ENCODE data around the gene GALNT7. TPM values are rescaled to one million over a fixed set of nuclear protein-coding genes. Genes with fewer than 3 reads are reported as not detected.

GALNT7 gene
- total and polyA plus RNA-seq, 5 experiments from 2014 or later = 5.6 to 18.7 (median 8.6) TPM

DNA sequence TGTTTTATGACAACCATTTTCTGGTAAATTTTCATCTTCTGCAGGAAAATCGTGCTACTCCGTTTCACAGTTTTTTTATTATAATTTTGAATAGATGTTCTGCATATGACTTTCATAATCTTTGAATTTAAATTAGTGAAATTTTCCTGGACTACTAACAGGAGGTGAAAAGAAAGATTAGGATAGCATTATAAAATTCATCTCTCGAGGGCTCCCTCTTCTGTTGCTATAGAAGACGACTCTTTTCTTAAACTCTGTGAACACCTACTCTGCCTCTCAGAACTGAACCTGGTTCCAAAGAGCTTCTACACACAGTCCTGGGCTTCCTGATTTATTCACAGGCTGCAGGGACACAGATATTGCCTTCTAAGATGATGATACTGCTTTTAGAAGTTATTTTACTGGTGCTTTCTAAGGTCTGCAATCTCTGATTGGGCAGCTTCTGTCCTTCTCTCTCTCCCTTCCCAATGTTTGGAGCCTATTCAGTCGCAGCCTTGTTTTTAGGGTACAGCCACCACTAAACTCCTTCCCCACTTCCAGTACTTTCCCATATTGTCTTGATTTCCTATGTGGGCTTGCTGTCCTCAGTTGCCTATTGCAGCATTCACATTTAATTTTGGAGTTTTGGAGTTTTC is 192.1 kb downstream of the GALNT7 start:
- POLR2A ChIA-PET = interaction anchor here (1.3 kb wide), 1 partner anchor 27 kb away, joined by 4 read pairs; the partner anchor contains the start of gene HMGB2
- H3K36me3 Mint-ChIP-seq = no peaks in the 10 kb centered on the region
- peaks cover 0 to 2% (median 1%) of the 10 kb centered on the region in 5 donors for H3K27me3 Mint-ChIP-seq
- no peaks in the 10 kb centered on the region for H3K9me3 Mint-ChIP-seq
- H3K4me1 Mint-ChIP-seq = peaks cover 0 to 5% (median 0%) of the 10 kb centered on the region in 4 donors
- no peak overlapping the region for H3K4me3 Mint-ChIP-seq
- peak overlapping the region in 1 of 10 donors; percentile 53 for H3K27ac Mint-ChIP-seq
- DNase-seq (no peak), ATAC-seq (no peak)

DNA sequence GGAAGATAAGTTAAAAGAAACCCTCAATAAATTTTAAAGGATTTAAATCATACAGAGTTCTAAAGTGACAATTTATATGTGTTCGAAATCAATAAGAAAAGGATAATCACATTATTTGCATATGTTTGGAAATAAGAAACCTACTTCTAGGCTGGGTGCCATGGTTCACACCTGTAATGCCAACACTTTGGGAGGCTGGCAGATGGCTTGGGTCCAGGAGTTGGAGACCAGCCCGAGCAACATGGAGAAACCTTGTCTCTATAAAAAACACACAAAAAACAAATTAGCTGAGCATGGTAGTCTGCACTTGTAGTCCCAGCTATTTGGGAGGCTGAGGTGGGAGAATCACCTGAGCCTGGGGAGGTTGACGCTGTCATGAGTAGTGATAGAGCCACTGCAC is 194.1 kb downstream of the GALNT7 start:
- DNase-seq (no peak), ATAC-seq (no peak)
- Mint-ChIP-seq H3K4me3 (no peak overlapping the region), H3K27ac (no peak overlapping the region), H3K9me3 (no peaks in the 10 kb centered on the region), H3K4me1 (peaks cover 0 to 11% (median 0%) of the 10 kb centered on the region in 4 donors), H3K36me3 (no peaks in the 10 kb centered on the region), H3K27me3 (peaks cover 0 to 2% (median 1%) of the 10 kb centered on the region in 5 donors)
- POLR2A ChIA-PET = no interaction called here

DNA sequence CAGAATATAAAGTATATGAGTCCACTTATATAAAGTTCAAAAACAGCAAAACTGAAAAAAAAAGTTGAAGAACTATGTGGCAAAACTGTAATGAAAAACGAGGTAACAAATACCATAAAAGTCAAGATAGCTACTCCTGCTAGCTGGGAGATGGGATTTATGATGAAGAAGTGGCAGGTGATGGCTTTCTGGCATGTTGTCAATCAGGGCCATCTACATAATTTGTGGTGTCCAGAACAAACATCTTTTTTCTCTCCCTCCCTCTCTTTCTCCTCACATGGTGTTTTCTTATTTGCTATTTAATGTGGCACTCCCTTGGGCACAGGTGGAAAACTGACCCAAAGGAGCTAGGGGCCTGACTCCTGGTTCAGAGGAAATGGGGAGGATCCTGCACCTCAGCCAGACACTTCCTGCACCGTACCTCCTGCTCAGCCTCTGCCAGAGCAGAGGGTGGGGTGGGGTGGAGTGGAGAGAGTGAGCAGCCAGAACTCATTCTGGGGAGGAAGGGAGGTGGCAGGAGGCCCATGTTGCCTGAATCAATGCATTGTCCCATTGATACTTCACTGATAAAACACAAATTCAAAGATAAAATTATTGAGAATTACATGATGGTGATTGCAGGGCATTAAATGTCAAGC is 196.9 kb downstream of the GALNT7 start:
- no peaks in the 10 kb centered on the region for H3K36me3 Mint-ChIP-seq
- ATAC-seq (no peak), DNase-seq (no peak)
- H3K27me3 Mint-ChIP-seq = no peaks in the 10 kb centered on the region
- no peak overlapping the region for H3K4me3 Mint-ChIP-seq
- peaks cover 4 to 18% (median 6%) of the 10 kb centered on the region in 4 donors for H3K4me1 Mint-ChIP-seq
- peak overlapping the region in 1 of 10 donors; percentile 46 for H3K27ac Mint-ChIP-seq
- POLR2A ChIA-PET = no interaction called here
- H3K9me3 Mint-ChIP-seq = no peaks in the 10 kb centered on the region

DNA sequence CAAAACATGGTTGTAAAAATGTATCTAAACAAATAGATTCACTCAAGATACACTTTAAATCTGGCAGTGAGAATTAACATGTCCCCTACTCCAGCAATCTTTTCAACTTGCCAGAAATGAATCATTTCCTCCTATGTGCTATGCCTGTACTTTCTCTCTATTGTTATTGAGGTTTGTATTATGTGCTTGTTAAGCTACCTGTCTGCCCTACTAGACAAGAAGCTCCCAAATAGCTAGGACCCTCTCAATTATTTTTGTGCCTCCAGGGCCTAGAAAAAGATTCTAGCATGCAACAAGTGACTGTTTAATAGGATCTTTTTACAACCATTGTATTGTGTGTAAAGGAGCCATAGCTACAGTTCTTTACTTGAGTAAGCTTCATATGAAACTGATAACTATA is 198.7 kb downstream of the GALNT7 start:
- Mint-ChIP-seq H3K27ac (peak overlapping the region in 1 of 10 donors; percentile 33), H3K4me3 (no peak overlapping the region), H3K9me3 (no peaks in the 10 kb centered on the region), H3K27me3 (peaks cover 0 to 13% (median 5%) of the 10 kb centered on the region in 5 donors), H3K36me3 (no peaks in the 10 kb centered on the region), H3K4me1 (peaks cover 7 to 25% (median 17%) of the 10 kb centered on the region in 4 donors)
- DNase-seq (no peak), ATAC-seq (no peak)
- POLR2A ChIA-PET = interaction anchor here (6.5 kb wide), 1 partner anchor 34 kb away, joined by 271 read pairs; the partner anchor contains the start of gene HMGB2

DNA sequence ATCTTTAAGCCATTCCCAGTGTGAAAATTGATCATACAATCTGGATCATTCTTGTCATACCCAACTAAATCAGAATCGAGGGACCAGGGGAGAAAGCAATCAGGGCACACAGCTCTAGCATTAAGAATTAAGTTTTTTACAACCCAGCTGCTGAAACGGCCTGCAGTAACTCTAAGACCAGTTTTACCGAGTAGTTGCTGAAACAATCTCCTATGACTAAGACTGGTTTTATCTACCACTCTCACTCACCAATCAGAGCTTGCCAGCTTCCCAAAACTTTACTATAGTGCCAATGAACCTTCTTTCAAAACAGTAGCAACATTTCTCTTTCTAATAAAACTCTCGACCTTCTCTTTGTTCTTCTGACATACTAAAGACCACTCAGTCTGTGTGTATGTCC is 199.3 kb downstream of the GALNT7 start:
- DNase-seq = no peak
- Mint-ChIP-seq H3K4me3 (peak overlapping the region in 1 of 10 donors; percentile 7), H3K4me1 (peaks cover 7 to 26% (median 17%) of the 10 kb centered on the region in 4 donors), H3K27me3 (peaks cover 2 to 18% (median 7%) of the 10 kb centered on the region in 5 donors), H3K36me3 (no peaks in the 10 kb centered on the region), H3K9me3 (no peaks in the 10 kb centered on the region), H3K27ac (peak overlapping the region in 1 of 10 donors; percentile 19)
- POLR2A ChIA-PET = interaction anchor here (6.5 kb wide), 1 partner anchor 34 kb away, joined by 271 read pairs; the partner anchor contains the start of gene HMGB2
- no peak for ATAC-seq

DNA sequence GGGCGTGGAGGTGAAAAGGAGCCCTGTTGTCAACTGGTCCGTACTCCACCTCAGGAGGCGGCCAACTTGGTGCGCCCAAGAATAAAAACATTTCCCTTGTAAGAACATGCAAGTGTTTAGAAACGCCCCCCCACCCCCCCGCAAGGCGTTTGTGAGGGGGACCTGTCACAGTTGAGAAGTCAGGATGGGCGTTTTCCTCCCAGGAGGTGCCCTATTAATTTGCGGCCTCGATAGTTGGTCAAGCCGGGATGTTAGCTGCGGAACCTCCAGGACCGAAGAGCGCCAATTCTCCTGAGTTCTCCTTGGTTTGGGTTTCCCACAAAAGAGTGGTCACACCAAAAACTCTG is 201.5 kb downstream of the GALNT7 start:
- DNase-seq = peak in 5 of 10 donors; percentile 48 to 89 (median 64)
- Mint-ChIP-seq H3K36me3 (peaks cover 0 to 4% (median 0%) of the 10 kb centered on the region in 3 donors), H3K4me1 (peaks cover 8 to 31% (median 17%) of the 10 kb centered on the region in 4 donors), H3K27me3 (peaks cover 8 to 29% (median 12%) of the 10 kb centered on the region in 5 donors), H3K9me3 (no peaks in the 10 kb centered on the region), H3K27ac (peak overlapping the region; percentile 76 to 98 (median 96)), H3K4me3 (peak overlapping the region; percentile 83 to 100 (median 98))
- peak; percentile 45 to 49 for ATAC-seq
- POLR2A ChIA-PET = interaction anchor here (0.5 to 6.5 kb wide), 11 partner anchors 12 to 1152 kb away, joined by 3 to 271 read pairs (median 5); partner anchors contain the start of genes CEP44, FBXO8, GALNT7 and HMGB2

DNA sequence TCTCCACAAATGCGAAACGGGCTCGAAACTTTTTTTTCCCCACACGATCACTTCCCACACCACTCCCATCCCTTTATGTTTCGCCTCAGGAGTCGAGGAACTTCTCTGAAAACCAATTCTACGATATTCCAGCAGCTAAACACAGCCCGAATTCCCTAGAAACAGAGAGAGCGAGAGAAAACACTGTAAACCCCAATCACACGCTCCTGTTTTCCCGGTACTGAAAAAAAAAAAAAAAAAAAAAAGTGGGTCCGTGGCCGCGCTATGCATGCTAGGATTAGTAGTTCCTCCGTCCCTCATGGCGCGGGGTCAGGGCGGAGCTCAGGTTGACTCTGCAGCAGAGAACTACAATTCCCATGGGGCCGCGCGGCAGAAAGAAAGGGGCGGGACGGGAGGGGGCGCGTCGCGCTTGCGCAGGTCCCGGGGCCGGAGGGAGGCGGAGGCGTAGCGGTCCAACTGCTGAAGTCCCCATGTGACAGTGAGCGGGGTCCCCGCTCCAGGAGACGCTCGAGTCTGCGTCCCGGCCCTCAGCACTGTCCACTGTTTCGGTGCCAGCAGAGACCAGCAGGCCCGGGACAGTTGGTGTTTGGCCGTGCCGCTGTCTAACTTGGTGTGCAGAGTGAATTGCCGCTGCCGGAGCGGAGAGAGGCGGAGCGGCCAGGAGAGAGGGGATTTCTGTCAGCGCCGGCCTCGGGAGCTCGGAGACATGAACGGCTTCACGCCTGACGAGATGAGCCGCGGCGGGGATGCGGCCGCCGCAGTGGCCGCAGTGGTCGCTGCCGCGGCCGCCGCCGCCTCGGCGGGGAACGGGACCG is 202.1 kb downstream of the GALNT7 start, which contains the start of gene SAP30:
TSS of gene SAP30 (plus strand) at position 478 of the 815 bp plus-strand sequence. CDS start at position 707, 229 bp downstream.
- H3K36me3 Mint-ChIP-seq = peaks cover 0 to 4% (median 0%) of the 10 kb centered on the region in 3 donors
- ATAC-seq = peak; percentile 82 to 89
- DNase-seq = peak; percentile 91 to 99 (median 94)
- POLR2A ChIA-PET = interaction anchor here (0.5 to 6.5 kb wide), 13 partner anchors 11 to 1151 kb away, joined by 3 to 271 read pairs (median 5); partner anchors contain the start of genes CEP44, FBXO8, GALNT7 and HMGB2
- H3K27me3 Mint-ChIP-seq = peaks cover 8 to 29% (median 14%) of the 10 kb centered on the region in 5 donors
- H3K9me3 Mint-ChIP-seq = no peaks in the 10 kb centered on the region
- peak within 1 kb of the TSS; percentile 95 to 100 (median 98) for H3K4me3 Mint-ChIP-seq
- H3K27ac Mint-ChIP-seq = peak within 1 kb of the TSS; percentile 76 to 98 (median 96)
- peaks cover 8 to 26% (median 17%) of the 10 kb centered on the region in 4 donors for H3K4me1 Mint-ChIP-seq

DNA sequence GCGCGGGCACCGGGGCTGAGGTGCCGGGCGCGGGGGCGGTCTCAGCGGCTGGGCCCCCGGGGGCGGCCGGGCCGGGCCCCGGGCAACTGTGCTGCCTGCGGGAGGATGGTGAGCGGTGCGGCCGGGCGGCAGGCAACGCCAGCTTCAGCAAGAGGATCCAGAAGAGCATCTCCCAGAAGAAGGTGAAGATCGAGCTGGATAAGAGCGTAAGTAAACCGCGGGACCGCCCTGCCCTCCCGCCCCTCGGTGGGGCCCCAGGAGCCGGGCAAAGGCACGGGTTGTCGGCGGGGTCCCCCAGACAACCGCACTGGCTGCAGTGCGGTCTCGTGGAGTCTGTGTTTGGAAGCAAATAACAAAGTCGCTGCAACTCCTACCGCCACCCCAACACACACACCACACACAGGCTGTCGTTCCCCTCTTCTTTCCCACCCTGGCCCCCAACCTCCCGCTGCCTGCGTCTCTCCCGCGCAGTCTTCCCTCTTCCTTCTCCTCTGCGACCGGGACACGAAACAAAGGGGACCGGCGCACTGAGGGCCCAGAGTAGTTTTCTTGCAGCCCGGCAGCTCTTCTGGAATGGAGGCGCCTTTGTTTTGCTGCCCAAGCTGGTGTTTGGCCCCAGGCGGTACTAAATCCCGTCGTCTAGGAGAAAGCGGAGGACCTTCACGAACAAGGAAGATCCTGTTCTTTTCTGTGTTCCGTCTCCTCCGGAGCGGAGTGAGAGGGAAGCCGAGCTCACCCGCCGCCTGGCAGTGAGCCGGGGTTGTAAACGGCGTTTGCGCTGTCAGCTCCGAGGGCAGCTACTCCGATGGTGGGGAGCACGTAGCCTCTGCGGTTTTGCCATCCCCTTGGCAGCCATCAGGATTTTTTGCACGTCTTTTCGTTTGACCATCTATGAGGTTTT is 202.9 kb downstream of the GALNT7 start:
- H3K4me1 Mint-ChIP-seq = peaks cover 8 to 24% (median 17%) of the 10 kb centered on the region in 4 donors
- H3K27ac Mint-ChIP-seq = peak overlapping the region in 6 of 10 donors; percentile 3 to 90 (median 66)
- peaks cover 8 to 32% (median 19%) of the 10 kb centered on the region in 5 donors for H3K27me3 Mint-ChIP-seq
- H3K9me3 Mint-ChIP-seq = no peaks in the 10 kb centered on the region
- ATAC-seq (peak in 1 of 2 donors; percentile 18), DNase-seq (peak; percentile 4 to 64 (median 29))
- H3K36me3 Mint-ChIP-seq = peaks cover 0 to 4% (median 0%) of the 10 kb centered on the region in 3 donors
- POLR2A ChIA-PET = interaction anchor here (0.7 to 6.5 kb wide), 6 partner anchors 10 to 1151 kb away, joined by 3 to 271 read pairs (median 4); partner anchors contain the start of genes GALNT7, HMGB2 and HPGD
- H3K4me3 Mint-ChIP-seq = peak overlapping the region; percentile 85 to 98 (median 92)

Small RNA genes lying within 50 kb of the gene (microRNA-seq; reads per million reads assigned to microRNA genes)
- not detected for gene MIR548T (ENCODE audit: borderline microRNAs expressed)

Other genes starting within 250 kb of the GALNT7 start
- 100 to 1,000 TPM; 111 to 115 TPM for gene HMGB2, start 165.5 kb downstream of the GALNT7 start, total RNA-seq
- 100 to 1,000 TPM; 102 to 154 (median 142) TPM for gene HMGB2, start 165.5 kb downstream of the GALNT7 start, polyA plus RNA-seq
- gene SAP30, start 202.1 kb downstream of the GALNT7 start, total RNA-seq = 1 to 10 TPM; 2.0 to 2.3 TPM
- 1 to 10 TPM; 1.2 to 5.3 (median 1.3) TPM for gene SAP30, start 202.1 kb downstream of the GALNT7 start, polyA plus RNA-seq
- not detected for gene SCRG1, start 230.3 kb downstream of the GALNT7 start, total RNA-seq
- not detected for gene SCRG1, start 230.3 kb downstream of the GALNT7 start, polyA plus RNA-seq